Esophagus mucosa (tissue), 1 donor: ENCODE results near the gene GNG11. TPM values are rescaled to one million over a fixed set of nuclear protein-coding genes. Genes with fewer than 3 reads are reported as not detected.
"Not testable (repeated sequence)": the region's sequence is repeated elsewhere in the genome, so short reads cannot be mapped to it uniquely, and the experiment has no call there.

Experiments used
- ATAC-seq: fragments of 200-7000 bp; cut with Tn5 transposase; one replicate; pipeline ENCODE4 v1.9.1; 2020
- total RNA-seq: library from RNA; stranded (reverse); gene quantifications from one replicate; pipeline ENCODE4 v1.2.4, GENCODE V29; 2023
- donor health status: DM: yes; HTN: yes; CAD: no.

The GNG11 gene
- total RNA-seq, 1 donor from 2014 or later, result 1.4 TPM

DNA sequence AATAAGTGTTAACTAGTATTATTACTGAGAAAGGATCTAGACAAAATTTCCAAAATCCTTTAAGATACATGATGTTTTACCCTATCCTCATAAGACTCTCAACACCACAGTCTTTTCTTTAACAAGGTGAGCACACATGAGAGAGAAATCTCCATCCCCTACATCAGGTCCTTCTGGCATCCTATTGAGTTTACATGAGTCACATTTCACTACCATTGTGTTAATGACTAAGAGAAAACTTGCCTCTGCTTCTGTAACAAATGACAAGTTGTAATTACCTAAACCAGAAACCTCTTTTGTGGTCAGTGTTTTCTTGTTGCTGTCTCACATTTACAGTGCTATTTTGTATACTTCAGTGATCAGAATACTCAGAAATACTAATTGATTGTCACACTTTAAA lies 9.9 kb upstream of the GNG11 start:
- not testable (repeated sequence) for ATAC-seq

DNA sequence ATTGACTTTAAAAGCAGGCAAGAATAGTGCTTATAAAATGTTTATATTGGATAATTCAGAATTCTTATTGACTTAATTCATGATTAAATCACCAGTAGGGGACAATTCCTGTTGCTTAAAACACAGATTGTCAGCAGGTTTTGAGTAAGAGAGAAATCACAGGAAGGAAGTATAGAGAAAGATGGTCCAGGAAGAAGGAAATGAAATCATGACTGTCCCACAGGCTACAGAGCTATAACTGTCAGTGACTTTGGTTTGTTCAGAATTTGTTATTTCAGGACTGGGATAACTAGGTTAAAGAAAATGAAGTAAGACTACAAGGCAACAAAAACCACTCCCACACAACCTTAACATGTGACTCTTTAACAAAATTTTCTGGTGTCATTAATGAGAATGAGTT lies 8.3 kb upstream of the GNG11 start:
- ATAC-seq, result no peak

GRCh38 chr7:93914581-93915066 lies 6.9 kb upstream of the GNG11 start:
- ATAC-seq, result no peak

DNA sequence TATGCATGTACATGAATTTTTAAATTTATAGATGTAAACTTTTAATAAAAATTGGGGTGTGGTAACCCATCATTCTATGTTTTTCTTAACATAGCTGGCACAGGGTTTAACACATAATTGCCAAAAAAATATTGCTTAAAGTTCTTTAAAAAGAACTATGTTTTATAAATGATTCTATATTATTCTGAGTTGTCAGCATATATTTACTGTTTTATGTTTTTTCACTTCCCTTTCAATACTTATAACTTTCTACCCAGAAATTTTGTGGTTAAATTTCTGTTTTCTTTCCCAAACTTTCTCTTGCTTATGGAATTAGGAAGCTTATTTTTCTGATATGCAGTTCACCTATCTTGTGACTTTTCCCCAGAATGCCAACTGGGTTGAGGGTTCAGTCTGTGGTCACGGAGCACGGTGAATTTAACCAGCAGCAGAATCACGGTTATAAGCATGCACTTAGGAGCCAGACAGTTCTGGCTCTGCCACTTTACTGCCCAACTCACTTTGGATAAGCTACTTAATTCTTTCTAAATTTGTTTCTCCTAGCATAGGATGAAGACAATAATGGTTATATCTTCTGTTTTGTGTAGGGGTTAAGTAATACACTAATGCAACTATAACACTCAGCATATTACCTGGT lies 6.2 kb upstream of the GNG11 start:
- ATAC-seq, result not testable (repeated sequence)

- not testable (repeated sequence) for ATAC-seq
Observed at GRCh38 chr7:93915888-93916287, 5.6 kb upstream of the GNG11 start.

GRCh38 chr7:93916315-93916714 lies 5.2 kb upstream of the GNG11 start:
- ATAC-seq, result not testable (repeated sequence)

GRCh38 chr7:93920496-93921182 lies 896 bp upstream of the GNG11 start:
- no peak for ATAC-seq

GRCh38 chr7:93921186-93921585 lies 349 bp upstream of the GNG11 start:
- ATAC-seq, result no peak

- ATAC-seq, result no peak
Observed at GRCh38 chr7:93923296-93923695, 1.8 kb downstream of the GNG11 start.

- no peak for ATAC-seq
Observed at GRCh38 chr7:93923942-93924341, 2.4 kb downstream of the GNG11 start.

DNA sequence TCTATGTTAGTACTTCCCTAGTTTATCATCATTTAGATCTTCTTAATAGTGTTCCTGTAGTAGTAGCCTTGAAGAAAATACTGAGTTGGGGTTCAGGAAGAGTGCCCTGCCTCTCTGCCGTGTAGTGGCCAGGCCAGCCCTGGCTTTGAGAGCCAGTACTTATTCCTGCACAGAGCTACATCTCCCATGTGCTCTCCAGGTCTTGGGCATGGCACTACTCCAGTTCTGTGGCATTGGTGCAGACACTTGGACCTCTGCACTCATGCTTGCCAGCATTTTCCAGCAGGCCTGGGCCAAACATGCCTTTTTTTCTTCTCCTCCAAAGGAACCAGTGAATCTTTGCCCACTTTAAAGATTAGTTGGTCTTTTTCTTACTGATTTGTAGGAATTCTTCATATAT lies 5.3 kb downstream of the GNG11 start:
- ATAC-seq, result no peak

DNA sequence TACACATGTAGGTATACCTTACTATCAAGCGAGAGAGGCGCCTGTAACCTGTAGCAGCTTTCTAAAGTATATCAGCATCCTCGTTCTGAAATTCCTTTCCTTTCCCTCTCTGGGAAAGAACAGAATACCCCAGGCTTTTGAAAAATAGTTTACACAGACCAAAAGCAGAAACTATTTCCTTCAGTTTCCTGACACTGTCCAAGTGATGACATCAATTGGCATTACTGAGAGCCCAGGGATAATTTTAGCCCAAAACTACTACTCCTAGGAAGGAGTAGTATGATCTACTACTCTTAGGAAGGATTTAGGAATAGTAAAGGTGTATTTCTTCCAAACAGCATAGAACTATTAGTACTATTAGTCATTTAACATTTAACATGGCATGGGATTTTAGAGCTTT lies 6.0 kb downstream of the GNG11 start:
- no peak for ATAC-seq

DNA sequence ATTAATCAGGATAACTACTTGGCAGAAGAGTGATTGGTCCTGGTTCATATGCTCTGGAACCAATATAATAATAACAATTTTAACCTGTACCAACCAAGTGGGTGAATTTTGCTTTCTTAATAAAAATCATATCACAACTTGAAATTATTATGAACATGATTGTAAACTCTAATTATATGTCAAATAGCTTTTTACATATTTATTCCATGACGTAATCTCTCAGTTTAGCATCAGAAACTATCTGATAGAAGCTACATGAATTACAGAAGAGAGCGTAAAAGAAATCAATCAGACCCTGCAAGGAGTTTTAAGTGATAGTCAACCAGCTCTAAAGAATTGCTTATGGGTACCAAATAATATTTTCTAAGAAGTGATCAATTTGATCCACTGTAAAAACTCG lies 10.1 kb downstream of the GNG11 start:
- ATAC-seq, result no peak

DNA sequence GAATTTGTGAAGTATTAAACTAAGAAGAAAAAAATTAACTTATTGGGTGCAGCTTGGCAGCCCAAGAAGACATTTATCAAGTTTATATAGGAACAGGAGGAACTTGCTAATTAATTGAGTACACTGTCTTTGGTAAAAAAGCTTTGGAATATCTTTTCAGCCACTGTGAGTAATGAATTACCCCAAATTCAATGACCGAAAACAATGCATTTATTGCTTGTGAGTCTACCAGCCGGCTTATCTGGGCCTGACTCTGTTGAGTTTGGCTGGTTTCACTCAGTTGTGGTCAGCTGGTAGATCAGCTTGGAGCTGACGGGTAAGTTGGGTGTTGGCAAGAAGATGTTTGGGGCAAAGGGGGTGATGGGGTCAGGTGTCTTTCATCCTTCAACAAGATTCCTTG lies 11.6 kb downstream of the GNG11 start:
- ATAC-seq, result no peak

DNA sequence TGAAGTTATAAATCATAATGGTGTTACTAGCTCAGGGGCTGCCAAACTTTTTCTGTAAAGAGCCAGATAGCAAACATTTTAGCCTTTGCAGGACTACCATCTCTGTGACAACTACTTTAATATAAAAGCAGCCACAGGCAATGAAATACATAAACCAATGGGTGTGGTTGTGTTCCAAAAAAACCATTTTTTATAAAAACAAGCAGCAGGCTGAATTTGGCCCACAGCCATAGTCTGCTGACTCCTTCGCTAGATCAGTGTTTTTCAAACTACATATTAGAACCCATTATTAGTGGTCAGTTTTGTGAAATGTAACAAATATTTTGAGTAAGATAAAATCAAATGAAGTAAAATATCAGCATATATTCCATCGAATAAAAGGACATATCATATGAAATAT lies 13.6 kb downstream of the GNG11 start:
- no peak for ATAC-seq

GRCh38 chr7:93937818-93938217 lies 16.3 kb downstream of the GNG11 start:
- ATAC-seq, result no peak

GRCh38 chr7:93938293-93938692 lies 16.8 kb downstream of the GNG11 start:
- no peak for ATAC-seq

GRCh38 chr7:93941945-93942344 lies 20.4 kb downstream of the GNG11 start:
- ATAC-seq, result no peak

- no peak for ATAC-seq
Observed at GRCh38 chr7:93943816-93944540, 22.4 kb downstream of the GNG11 start.

DNA sequence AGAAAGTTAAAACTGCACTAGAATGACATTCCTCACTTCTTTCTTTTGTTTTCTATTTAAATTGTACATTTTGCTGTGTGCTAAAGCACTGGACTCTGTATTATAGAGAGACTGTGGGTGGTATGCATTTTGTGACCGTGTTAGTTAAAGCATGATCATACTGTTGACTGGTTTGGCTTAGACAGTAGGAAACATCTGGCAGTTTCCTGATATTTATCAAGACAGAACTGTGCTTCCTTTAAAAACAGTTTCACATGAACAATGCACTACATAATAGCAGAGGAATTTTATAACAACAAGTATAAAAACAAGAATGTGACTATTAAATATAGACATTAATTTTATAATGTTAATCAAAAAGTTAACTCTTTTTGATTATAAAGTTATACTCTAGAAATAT lies 23.1 kb downstream of the GNG11 start:
- ATAC-seq, result no peak

GRCh38 chr7:93945083-93945482 lies 23.5 kb downstream of the GNG11 start:
- ATAC-seq, result no peak

DNA sequence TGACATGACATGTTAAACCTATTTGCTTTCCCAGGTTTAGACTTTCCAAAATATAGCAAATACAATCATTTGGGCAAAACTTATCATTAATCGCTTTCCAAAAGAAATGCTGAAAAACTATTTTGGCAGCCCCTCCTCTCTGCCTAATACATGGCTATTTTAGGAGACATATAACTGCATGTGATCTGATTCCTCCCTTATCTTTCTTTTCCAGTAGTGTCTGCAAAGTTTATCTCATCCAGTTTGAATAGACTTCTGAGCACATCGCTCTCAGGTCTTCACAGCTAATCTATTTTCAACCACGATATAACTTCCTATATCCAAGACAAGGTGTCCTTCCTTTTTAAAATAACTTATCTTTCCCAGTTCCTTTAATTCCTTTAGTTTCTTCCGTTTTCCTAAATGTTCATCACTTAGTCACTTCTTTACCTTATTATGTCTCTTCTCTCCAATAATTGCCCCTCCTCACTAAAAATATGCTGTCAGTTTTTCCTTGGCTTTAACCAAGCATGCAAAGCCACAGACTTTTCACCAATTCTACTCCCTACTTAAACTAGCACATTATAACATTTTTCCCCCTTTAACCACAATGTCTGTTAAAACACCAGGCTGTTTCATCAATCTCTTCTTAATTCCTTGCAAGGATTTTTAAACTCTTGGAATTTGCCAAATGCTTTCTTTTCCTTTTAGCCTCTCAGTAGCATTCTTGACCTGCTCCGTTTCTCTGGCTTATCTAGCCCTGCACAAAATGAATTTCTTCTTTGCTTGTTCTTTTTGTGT lies 24.4 kb downstream of the GNG11 start:
- no peak for ATAC-seq

GRCh38 chr7:93948106-93948505 lies 26.6 kb downstream of the GNG11 start:
- ATAC-seq, result no peak
